ENCODE results near the gene EIF4B.

EIF4B gene

DNA sequence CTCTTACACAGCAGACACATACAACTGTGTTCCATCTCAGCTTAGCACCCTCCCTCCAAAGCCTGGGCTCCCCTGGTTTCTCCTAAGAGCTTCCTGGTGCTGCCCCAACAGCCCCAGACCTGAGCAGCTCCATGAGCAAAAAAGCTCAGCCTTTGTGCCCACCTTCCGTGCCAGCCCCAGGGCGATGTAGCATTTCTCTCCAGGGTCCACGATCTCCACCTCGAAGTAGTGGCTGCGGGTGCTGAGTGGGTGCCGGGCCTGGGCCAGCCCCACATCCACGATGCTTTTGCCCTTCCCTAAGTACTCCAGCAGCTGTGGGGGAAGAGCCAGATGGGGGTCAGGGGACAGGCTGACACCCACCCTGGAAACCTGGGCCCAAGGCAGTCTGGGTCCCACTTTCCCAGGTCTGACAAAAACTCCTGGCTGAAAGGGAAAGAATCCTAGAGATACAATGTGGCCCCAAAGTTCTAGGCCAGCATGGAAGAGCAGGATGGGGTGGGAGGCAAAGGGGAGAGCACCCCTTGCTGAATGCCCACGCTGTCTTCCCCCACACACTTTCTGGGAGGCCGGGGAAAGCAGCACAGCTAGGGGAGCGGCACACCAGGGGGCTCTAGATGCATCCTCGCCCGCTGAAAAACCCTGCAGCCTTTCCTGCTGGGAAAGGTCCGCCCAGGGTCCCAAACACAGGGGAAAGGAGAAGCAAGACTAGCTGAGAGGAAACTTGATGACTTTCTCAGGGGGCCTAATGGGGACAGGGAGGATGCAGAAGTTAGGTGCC is 61.9 kb downstream of the EIF4B start:
- DNase-seq, result no peak

DNA sequence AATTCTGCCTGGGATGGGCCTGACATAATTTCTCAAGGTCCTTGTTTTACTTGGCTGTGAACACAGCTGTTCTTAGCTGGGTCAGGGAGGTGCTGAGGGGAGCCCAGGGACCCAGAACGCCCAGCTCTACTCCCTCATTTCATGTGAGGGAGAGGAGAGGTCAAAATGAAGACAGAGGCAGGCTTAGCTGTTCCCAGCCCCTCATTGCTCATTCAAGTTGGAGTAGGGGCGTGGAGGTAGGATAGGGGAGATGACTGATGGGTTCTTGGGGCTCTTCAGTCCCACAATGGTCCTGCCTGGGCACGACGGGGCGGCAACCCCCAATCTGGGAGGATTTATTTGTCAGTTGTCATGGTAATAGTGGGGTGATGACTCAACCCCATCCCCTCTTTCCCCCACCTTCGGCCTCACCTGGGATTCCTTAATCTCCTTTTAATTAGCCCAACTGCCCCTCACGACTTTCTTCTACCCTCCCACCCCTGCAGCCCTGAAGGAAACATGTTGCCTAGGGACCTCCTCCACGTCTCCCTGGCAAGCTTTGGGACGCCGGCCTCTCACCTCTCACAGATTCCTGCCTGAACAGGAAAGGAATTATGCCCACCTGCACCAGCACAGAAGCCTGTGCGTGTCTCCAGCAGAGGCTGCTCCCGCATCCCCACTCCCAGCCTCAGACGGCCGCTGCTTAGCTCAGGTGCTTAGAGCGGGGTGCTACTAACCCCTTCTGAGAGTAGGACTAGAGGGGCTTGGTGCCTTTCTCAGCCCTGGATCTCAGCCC is 62.7 kb downstream of the EIF4B start:
- no peak for DNase-seq

DNA sequence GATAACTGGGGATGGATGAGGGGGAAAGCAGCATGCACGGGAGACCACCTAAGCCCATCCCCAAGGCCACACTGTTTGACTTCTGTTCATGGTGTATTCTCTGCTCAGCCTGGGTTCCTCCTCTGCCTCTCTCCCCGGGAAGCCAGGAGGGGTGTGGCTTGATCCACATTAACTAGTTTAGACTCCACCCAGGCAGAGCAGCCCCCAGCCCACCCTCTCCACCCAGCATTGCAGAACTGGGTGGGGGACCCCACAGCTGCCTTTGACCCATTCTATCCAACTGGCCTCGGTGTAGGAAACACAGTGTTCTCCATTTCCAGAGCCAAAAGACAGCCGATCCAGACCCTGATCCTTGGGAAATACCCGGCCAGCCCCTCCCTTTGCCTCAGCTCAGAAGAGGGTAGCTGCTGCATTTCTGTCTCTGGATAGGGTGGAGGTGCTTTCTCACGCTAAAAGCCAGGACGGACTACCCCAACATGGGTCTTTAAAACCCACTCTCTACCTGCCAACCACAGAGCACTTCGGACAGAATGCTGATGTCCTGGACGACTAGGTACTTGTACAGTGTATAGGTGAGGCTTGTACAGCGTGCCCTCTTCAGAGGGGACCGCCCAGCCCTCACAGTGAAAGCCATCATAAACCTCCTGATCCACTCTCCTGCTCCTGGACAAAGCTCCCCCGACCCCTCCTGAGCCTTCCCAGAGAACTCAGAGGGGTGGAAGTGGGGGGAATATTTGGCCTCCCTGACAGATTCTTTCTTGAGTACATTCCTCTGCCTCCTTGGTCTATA is 63.6 kb downstream of the EIF4B start:
- no peak for DNase-seq

- DNase-seq, result no peak
Measured at GRCh38 chr12:53070877-53071492, 64.7 kb downstream of the EIF4B start.

- DNase-seq, result peak in 1 of 58 donors; percentile 22
Measured at GRCh38 chr12:53071591-53072551, 65.6 kb downstream of the EIF4B start.

DNA sequence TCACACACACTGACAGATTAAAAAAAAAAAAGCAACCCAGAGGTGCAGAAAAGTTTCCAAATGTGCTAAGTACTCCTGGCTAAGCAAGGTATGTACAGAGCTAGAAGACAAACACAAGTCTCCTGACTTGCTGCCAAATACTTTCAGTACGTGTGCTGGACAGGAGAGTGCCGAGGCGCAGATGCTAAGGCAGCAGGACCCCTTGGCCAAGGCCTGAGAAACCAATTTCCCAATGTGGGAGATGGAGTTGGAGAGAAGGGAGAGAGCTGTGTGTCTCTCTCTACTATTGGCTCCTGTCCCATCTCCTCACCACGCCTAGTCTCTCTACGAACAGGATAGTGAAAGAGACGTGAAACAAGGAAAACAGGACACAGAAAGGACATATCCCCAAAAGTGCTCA is 67.6 kb downstream of the EIF4B start:
- DNase-seq, result no peak

GRCh38 chr12:53074283-53074998 is 68.2 kb downstream of the EIF4B start:
- no peak for DNase-seq

GRCh38 chr12:53074999-53075370 is 68.7 kb downstream of the EIF4B start:
- no peak for DNase-seq

DNA sequence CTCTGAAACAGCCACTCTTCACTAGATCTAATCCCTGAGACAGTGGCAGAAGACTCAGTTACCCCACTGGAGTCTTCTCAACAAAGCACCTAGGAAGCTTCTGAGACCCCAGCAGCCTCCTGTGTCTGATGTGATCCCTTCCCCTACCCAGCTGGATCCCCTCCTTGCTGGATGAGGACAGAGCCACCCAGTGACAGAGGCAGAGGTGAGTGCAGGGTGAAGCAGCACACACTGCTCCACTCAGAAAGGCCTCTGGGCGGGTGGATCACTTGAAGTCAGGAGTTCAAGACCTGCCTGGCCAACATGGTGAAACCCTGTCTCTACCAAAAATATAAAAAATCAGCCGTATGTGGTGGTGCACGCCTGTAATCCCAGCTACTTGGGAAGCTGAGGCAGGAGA is 70.2 kb downstream of the EIF4B start:
- DNase-seq, result no peak

GRCh38 chr12:53077030-53077429 is 70.8 kb downstream of the EIF4B start:
- DNase-seq, result no peak

DNA sequence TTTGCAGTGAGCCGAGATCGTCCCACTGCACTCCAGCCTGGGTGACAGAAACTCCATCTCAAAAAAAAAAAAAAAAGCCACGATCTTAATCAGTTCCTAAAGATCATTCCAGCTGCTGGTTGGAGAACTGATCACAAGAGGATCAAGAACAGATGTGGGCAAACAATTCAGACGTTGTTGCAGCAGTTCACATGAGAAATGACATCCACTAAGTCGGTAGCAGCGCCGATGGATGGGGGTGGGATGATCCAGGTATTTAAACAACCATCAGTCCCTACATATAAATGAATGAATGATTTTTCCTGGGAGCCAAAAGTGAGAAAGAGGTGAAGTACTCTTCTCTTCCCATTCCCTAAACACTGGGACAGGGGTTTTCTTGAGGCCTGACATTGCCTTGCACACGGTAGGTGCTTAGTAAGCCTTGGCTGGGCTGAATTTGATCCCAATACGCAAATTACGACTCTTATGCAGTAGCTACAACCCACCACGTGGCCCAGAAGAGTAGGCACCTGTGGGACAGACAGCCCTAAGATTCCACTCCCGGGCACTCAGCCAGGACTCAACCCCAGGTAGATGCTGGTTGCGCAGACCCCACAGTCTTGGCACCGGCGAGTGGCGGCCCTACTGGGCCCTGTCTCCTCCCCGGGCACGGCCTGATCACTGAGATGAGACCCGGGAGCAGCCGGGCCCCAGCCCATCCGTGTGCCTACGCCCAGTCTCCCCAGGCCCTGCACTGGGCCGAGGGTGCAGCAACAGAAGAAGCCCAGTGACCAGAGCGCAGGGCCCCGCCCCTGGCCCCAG is 72.4 kb downstream of the EIF4B start:
- DNase-seq, result peak in 3 of 58 donors; percentile 60 to 81 (median 63)

- DNase-seq, result peak; percentile 81 to 99 (median 97)
Measured at GRCh38 chr12:53079226-53080117, 73.2 kb downstream of the EIF4B start, which contains the start of gene SPRYD3. Gene SPRYD3, minus strand, starts transcription at chr12:53079390. Its CDS starts 57 bp downstream, at chr12:53079333.

DNA sequence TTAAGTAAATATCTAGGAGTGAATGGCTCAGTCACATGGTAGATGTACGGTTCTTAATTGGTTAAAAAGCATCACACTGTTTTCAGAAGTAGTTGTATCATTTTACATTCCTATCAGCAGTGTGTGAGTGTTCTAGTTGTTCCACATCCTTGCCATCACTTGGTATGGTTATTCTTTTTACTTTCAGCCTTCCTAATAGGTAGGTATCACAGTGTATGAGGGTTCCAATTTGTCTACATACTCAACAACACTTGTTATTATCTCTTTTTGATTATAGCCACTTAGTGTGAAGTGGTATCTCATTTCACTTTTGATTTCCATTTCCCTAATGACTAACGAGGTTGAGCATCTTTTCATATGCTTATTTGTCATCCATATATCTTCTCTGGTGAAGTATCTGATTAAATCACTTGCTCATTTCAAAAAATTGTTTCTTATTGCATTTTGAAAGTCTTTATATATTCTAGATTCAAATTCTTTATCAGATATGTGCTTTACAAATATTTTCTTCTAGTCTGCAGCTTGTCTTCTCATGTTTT is 76.5 kb downstream of the EIF4B start:
- DNase-seq, result no peak

- DNase-seq, result no peak
Measured at GRCh38 chr12:53086361-53086760, 80.1 kb downstream of the EIF4B start.

- DNase-seq, result no peak
Measured at GRCh38 chr12:53090105-53090504, 83.8 kb downstream of the EIF4B start.

- no peak for DNase-seq
Measured at GRCh38 chr12:53090554-53090953, 84.3 kb downstream of the EIF4B start.

- DNase-seq, result no peak
Measured at GRCh38 chr12:53091756-53092155, 85.5 kb downstream of the EIF4B start.
